Pons (tissue), 1 donor: Measurements from ENCODE around the gene STRN3.
A peak's percentile ranks its signal among the peaks of the same experiment; 100 is the strongest.
"Not testable (repeated sequence)": the region's sequence is repeated elsewhere in the genome, so short reads cannot be mapped to it uniquely, and the experiment has no call there.

ENCODE experiments used
- DNase-seq: peaks from one replicate; pipeline ENCODE4 v3.0.0-alpha.2; 2016; ENCODE audit warnings: low spot score

STRN3 gene

GRCh38 chr14:31000629-31001338 is 25.4 kb downstream of the STRN3 start:
- DNase-seq = no peak

- no peak for DNase-seq
Observed at GRCh38 chr14:30999038-30999773, 27.0 kb downstream of the STRN3 start.

GRCh38 chr14:30998100-30998706 is 28.0 kb downstream of the STRN3 start:
- DNase-seq = no peak

- no peak for DNase-seq
Observed at GRCh38 chr14:30996892-30997659, 29.1 kb downstream of the STRN3 start.

- no peak for DNase-seq
Observed at GRCh38 chr14:30995689-30996088, 30.5 kb downstream of the STRN3 start.

- no peak for DNase-seq
Observed at GRCh38 chr14:30994681-30995620, 31.2 kb downstream of the STRN3 start.

GRCh38 chr14:30993071-30993470 is 33.1 kb downstream of the STRN3 start:
- no peak for DNase-seq

GRCh38 chr14:30991408-30991807 is 34.8 kb downstream of the STRN3 start:
- no peak for DNase-seq

- no peak for DNase-seq
Observed at GRCh38 chr14:30990770-30991169, 35.4 kb downstream of the STRN3 start.

- DNase-seq = no peak
Observed at GRCh38 chr14:30988509-30988908, 37.7 kb downstream of the STRN3 start.

GRCh38 chr14:30985796-30986195 is 40.4 kb downstream of the STRN3 start:
- DNase-seq = no peak

GRCh38 chr14:30983858-30984257 is 42.3 kb downstream of the STRN3 start:
- no peak for DNase-seq

GRCh38 chr14:30982533-30982932 is 43.6 kb downstream of the STRN3 start:
- no peak for DNase-seq

GRCh38 chr14:30980980-30981379 is 45.2 kb downstream of the STRN3 start:
- no peak for DNase-seq

GRCh38 chr14:30980106-30980704 is 46.0 kb downstream of the STRN3 start:
- peak; percentile 68 for DNase-seq

- no peak for DNase-seq
Observed at GRCh38 chr14:30977752-30978151, 48.4 kb downstream of the STRN3 start.

GRCh38 chr14:30974628-30975027 is 51.6 kb downstream of the STRN3 start:
- DNase-seq = no peak

- DNase-seq = no peak
Observed at GRCh38 chr14:30972882-30973582, 53.1 kb downstream of the STRN3 start.

- DNase-seq = not testable (repeated sequence)
Observed at GRCh38 chr14:30972036-30972732, 54.0 kb downstream of the STRN3 start.

- DNase-seq = no peak
Observed at GRCh38 chr14:30971586-30971985, 54.6 kb downstream of the STRN3 start.
